Small intestine (tissue), 4 donors: ENCODE measurements around the gene LECT2. TPM values are rescaled to one million over a fixed set of nuclear protein-coding genes. Genes with fewer than 3 reads are reported as not detected.

Experiments
- polyA plus RNA-seq, 4 donors: library from polyadenylated mRNA; stranded (reverse) in 3 of 4; unstranded in 1 of 4; fragments of 200-250 nt in 3 of 4; fragments of 120-200 nt in 1 of 4; gene quantifications; one replicate each; pipeline versions ENCODE4 v1.2.1 to v1.2.3, GENCODE V29; 2013
- donor health status: healthy with polysubstance abuse.
- donor health status: Bipolar disorder and iron deficiency.
- donor health status: healthy.

Gene LECT2
- polyA plus RNA-seq, 4 donors, result not detected

Other genes with a start within 250 kb of the LECT2 start
- gene SLC25A48, start 120.3 kb downstream of the LECT2 start, polyA plus RNA-seq, result 1 to 10 TPM in 2 of 4 donors, under 1 TPM in 2; 0.73 to 3.2 (median 1.6) TPM
- gene IL9, start 59.1 kb downstream of the LECT2 start, polyA plus RNA-seq, result not detected
- 100 to 1,000 TPM in 1 of 4 donors, 10 to 100 TPM in 2, 1 to 10 TPM in 1; 4.2 to 114 (median 48.3) TPM for gene TGFBI, start 74.0 kb upstream of the LECT2 start, polyA plus RNA-seq
- gene SMAD5, start 177.9 kb upstream of the LECT2 start, polyA plus RNA-seq, result 10 to 100 TPM in 2 of 4 donors, 1 to 10 TPM in 2; 3.4 to 35.6 (median 9.1) TPM
- gene SMIM32, start 238.2 kb upstream of the LECT2 start, polyA plus RNA-seq, result 10 to 100 TPM; 16.7 to 24.4 (median 21.4) TPM